GM19395 (cell line): ENCODE measurements around the gene KLHL25.

Experiments
- ATAC-seq: cut with Tn5 transposase; IDR thresholded peaks from one replicate; pipeline ENCODE4 v1.9.1; 2021; ENCODE audit warnings: mild to moderate bottlenecking, moderate library complexity; ENCODE audit not compliant: unreplicated experiment

Gene KLHL25

GRCh38 chr15:85722374-85723152, 72.2 kb downstream of the KLHL25 start:
- ATAC-seq, result no peak

- no peak for ATAC-seq
Observed at GRCh38 chr15:85718981-85719380, 75.7 kb downstream of the KLHL25 start.

DNA sequence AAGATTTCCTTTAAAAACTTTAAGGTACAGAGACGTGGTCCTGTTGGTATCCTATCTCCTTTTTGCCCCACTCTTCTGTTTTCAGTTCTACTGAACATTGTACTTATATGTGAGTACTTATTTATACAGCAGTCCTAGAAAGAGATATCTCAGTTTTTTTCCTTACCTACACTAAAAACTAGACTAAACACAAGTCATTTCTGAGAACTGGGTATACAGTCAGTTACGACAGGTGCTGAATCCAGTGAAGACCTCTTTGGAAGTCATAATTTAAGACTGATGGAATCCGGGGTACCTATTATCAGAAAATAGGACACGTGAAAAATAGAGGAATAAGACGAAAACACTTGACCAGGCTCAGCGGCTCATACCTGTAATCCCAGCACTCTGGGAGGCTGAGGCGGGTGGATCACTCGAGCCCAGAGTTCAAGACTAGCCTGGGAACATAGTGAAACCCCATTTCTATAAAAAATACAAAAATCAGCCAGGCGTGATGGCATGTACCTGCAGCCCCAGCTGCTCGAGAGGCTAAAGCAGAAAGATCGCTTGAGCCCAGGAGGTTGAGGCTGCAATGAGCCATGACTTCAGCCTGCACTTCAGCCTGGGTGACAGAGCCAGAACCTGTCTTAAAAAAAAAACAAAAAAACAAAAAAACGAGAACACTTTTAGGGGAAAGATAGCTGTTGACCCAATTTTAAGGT, 76.3 kb downstream of the KLHL25 start:
- ATAC-seq, result peak; percentile 85

- no peak for ATAC-seq
Observed at GRCh38 chr15:85717212-85717611, 77.5 kb downstream of the KLHL25 start.

DNA sequence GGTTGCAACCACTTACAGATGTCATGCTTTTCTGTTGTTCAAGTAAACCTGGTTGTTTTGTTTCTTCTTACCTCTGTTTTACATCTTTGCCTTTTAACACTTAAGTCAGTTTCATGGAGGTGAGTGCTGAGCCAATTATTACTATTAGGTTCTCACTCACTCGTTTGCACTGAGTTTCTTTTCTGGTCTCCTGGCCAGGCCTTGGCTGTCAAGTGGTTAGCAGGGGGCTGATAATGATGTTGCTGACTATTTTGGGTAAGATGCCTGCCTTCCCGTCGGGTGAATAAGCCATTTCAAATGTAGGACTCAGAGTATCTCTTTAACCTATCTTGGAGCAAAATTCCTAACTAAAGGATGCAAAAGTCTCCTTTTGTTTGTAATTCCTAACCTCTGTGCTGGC, 78.5 kb downstream of the KLHL25 start:
- no peak for ATAC-seq

DNA sequence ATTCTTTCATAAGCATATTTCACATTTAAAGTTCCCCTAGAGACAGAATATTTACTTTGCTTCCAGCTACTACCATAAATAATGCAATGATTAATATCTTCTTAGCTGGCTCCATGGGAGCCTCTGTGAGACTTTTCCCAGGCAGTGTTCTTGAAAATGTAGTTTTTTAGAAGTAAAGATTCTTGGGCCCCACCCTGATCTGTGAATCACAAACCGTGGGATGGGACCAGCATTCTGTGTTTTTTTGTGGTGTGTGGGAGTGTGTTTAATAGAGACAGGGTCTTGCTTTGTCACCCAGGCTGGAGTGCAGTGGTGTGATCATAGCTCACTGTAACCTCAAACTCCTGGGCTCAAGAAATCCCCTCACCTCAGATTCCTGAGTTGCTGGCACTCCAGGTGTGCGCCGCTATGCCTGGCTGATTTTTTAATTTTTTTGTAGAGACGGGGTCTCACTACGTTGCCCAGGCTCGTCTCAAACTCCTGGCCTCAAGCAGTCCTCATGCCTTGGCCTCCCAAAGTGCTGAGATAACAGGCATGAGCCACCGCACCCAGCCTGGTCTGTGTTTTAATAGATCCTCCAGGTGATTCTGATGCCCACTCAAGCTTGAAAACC, 83.0 kb downstream of the KLHL25 start:
- ATAC-seq, result no peak

- peak; percentile 74 for ATAC-seq
Observed at GRCh38 chr15:85710340-85710842, 84.3 kb downstream of the KLHL25 start.
